DND-41 (cell line): ENCODE measurements around the gene CPXM2.

ENCODE experiments used
- EZH2 ChIP-seq: IDR thresholded peaks from 3 replicates; pipeline ENCODE4 v1.6.1; 2012; ENCODE audit warnings: borderline replicate concordance, low read depth, mild to moderate bottlenecking, moderate library complexity, low read length, inconsistent platforms; ENCODE audit not compliant: severe bottlenecking
- TF ChIP-seq, protein P1 (sequence below): IDR thresholded peaks from 2 replicates; pipeline ENCODE4 v1.5.1; 2012; ENCODE audit warnings: borderline replicate concordance, low read length, moderate library complexity, mild to moderate bottlenecking; ENCODE audit not compliant: poor library complexity, severe bottlenecking; ENCODE audit errors: extremely low read depth

- TF ChIP-seq, protein P1, sequence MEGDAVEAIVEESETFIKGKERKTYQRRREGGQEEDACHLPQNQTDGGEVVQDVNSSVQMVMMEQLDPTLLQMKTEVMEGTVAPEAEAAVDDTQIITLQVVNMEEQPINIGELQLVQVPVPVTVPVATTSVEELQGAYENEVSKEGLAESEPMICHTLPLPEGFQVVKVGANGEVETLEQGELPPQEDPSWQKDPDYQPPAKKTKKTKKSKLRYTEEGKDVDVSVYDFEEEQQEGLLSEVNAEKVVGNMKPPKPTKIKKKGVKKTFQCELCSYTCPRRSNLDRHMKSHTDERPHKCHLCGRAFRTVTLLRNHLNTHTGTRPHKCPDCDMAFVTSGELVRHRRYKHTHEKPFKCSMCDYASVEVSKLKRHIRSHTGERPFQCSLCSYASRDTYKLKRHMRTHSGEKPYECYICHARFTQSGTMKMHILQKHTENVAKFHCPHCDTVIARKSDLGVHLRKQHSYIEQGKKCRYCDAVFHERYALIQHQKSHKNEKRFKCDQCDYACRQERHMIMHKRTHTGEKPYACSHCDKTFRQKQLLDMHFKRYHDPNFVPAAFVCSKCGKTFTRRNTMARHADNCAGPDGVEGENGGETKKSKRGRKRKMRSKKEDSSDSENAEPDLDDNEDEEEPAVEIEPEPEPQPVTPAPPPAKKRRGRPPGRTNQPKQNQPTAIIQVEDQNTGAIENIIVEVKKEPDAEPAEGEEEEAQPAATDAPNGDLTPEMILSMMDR = no peak
- TF ChIP-seq EZH2 = no peak
Observed at GRCh38 chr10:123891144-123892071, at the start of gene CPXM2.
